GM20431 (cell line): ENCODE results near the gene FBN2.
"Not testable (repeated sequence)": the region's sequence is repeated elsewhere in the genome, so short reads cannot be mapped to it uniquely, and the experiment has no call there.

ENCODE experiments used
- in situ Hi-C: fragments of 300-500 bp; cut with MseI, MboI; formaldehyde crosslinking; loops from one replicate; pipeline ENCODE4 v1.15.0; 2020; ENCODE audit warnings: low sequenced_read_pairs; ENCODE audit not compliant: unreplicated experiment

Gene FBN2

DNA sequence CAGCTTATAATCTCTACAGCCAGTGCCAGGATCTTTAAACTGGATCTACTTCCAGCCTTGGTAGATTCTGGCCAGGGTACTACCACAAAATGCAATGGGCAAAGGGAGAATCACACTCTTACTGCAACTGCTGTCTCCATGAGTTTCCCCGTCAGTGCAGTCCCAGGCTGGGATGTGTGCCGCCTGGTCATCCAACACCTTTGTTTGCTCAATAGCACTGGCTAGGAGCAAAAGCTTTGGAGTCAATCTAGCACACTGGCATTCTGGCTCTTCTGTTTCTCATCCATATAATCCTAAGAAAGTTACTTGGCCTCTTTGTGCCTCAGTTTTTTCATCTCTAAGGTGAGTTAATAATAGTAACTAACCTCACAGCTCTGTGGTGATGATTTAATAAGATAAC lies 96.9 kb downstream of the FBN2 start:
- in situ Hi-C loops, result no loop called here

DNA sequence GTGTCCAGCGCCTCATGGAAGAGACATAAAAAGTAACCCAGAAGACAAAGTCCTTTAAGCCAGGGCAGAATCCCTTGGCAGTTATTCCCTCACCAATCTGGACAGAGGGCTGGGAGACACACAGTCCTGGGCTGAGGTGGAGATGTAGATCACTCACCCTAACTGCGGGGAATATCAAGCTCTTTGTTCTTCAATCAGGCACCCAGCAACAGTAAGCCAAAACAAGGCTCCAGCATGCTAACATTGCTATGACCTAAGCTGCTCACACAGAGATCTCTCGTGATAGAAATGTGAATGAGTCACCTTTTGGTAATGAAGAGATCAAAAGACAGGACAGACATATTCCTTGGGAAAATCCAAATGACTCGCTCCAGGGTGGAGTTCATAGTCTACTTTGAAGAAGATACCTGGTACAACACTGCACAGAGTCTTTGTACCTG lies 101.3 kb downstream of the FBN2 start:
- in situ Hi-C loops, result no loop called here

DNA sequence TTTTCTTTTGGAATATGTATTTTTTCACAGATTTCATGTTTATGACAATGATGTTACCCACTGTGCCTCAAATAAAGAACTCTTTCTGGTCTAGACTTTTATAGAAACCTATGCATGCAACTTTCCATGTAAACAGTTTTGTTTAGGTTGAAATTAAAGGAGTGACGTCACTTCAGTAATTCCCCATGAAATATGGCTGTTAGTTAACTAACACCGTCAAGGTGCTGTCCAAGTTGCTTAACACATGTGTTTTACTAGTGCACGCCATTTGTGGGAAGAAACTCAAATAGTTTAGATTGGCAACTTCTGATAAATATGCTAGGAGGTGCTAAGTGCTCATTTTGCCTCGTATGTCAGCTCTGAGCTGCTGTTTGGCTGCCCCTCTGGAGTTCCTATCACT lies 102.2 kb downstream of the FBN2 start:
- in situ Hi-C loops, result no loop called here

DNA sequence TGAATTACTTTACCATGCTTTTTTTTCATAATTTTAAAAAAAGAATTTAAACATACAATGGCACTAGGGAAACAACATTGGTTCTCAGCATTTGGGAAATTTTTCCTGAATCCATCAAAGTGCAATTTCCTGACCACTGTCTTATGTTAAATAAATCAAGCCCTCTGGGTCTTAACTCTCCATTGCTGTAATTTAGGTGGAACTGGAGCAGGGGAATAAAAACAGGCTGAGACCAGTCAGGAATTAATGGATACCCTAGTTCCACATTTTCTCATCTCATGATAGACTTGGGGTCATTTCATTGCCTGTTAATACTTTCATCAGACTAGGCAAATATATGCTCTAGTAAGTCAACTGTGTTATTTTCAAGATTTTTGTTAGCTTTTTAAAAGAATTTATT lies 103.1 kb downstream of the FBN2 start:
- in situ Hi-C loops, result no loop called here

DNA sequence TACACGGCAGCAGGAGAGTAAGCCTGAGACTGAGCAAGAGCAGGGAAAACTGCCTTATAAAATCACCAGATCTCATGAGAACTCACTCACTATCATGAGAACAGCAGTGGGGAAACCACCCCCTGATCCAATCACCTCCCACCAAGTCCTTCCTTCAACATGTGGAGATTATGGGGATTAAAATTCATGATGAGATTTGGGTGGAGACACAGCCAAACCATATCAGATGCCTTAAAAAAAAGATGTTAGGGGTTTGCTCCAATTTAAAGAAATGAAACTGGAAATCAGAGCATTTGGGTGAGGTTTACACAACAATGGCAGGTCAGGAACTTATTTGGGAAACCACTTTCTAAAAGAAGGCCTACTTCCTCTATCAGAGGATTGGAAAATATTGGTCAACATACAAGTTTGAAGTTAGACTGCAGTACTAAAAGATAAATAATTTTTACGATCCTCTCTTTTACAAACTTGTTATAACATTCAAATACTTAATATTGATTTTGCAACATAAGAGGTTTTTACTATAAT lies 105.1 kb downstream of the FBN2 start:
- in situ Hi-C loops, result no loop called here

DNA sequence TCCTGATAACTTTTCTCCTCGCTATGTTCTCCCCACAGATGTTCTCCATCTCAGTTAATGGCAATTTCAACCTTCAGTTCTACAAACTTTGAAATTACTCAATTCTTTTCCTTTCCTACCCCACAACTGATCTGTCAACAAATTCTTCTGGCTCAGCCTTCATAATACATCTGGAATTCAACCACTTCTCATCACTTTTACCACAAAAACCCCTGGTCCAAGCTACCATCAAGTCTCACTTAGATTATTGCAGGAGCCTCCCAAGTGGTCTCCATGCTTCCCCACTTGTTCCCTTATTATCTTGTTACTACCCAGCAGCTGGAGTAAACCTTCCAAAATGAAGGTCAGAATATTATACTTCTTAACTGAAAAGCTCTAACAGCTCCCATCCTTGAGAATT lies 110.1 kb downstream of the FBN2 start:
- in situ Hi-C loops, result no loop called here

DNA sequence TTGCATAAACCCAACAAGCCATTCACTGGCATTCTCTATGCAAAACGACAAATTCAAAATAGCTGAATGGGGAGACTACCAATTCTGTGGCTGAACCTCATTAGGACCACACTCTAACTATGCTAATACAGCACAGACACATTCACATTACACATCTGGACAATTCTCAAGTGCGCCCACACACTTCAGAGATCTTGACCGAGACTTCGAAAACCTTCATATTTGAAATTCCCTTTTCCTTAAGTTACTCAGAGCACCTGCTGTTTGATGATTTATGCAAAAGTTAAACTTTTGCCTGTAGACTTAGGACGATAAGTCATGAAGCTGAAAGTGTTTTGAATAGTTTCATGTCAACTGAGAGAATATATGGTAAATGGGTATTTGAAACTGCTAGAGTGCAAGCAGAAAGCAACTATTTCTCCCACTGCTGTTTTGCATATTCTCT lies 111.9 kb downstream of the FBN2 start:
- in situ Hi-C loops, result no loop called here

DNA sequence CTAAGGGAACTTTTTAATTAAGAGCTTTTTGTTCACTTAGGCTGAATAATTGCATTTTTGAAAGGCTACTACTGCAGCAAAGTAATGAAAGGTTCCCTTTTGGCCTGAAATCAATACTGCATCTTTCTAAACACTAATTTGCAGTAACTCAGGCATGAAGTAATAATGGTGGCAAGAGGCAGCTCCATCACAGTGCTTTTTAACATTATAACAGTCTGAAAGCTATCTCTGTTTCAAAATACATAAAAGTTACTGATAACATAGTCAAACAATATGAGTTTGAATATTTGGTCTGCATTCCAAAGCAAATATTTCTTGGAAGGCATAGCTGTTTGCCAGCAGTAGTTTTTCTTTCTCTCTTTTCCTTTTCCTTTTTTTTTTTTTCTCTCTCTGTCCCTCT lies 113.4 kb downstream of the FBN2 start:
- in situ Hi-C loops, result no loop called here

DNA sequence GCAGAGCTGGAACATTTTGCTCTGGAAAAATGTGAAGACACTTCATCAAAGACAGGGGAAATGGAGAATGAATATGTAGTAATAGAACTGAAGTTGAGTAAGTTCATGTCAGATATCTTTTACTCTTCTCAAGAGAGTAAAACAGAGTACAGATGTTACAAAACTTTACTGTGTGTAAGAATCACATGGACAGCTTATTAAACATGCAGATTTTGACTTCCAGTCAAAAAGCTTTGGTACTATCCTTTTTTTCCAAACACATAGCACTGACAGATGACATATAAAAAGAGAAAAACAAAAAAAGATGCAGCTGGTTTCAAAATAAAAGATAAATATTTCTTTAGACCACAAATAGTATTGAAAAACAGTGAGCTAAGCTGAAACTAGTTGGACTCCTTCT lies 115.4 kb downstream of the FBN2 start:
- in situ Hi-C loops, result no loop called here

DNA sequence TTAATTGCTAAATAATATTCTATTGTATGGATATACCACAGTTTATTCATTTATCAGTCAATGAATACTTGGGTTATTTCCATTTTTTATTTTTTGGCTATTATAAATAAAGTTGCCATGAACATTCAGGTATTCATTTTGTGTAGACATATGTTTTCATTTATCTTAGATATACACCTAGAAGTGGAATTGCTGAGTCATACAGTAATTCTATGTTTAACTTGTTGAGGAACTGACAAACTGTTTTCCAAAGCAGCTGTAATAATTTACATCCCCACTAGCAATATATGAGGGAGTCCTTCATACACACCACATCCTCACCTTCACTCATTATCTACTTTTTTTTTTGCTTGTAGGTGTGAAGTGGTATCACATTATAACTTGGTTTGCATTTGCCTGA lies 123.6 kb downstream of the FBN2 start:
- in situ Hi-C loops, result no loop called here

DNA sequence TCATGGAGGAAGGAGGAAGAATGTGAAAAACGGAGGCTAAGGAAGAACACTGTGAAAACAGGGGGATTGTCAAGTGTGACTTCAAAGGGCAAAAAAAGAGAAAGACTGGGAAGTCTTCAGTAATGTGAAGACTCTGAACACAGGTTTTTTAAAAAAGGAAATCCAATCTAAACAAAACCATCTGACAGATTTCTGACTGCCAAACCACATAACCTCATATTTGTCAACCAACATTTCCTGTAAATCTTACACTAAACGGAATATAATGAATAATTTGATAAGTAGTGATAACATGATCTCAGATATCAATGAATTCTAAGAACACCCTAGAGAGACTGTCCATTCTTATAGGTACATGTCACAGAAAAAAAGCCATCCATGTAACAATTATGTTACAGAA lies 124.7 kb downstream of the FBN2 start:
- in situ Hi-C loops, result no loop called here

DNA sequence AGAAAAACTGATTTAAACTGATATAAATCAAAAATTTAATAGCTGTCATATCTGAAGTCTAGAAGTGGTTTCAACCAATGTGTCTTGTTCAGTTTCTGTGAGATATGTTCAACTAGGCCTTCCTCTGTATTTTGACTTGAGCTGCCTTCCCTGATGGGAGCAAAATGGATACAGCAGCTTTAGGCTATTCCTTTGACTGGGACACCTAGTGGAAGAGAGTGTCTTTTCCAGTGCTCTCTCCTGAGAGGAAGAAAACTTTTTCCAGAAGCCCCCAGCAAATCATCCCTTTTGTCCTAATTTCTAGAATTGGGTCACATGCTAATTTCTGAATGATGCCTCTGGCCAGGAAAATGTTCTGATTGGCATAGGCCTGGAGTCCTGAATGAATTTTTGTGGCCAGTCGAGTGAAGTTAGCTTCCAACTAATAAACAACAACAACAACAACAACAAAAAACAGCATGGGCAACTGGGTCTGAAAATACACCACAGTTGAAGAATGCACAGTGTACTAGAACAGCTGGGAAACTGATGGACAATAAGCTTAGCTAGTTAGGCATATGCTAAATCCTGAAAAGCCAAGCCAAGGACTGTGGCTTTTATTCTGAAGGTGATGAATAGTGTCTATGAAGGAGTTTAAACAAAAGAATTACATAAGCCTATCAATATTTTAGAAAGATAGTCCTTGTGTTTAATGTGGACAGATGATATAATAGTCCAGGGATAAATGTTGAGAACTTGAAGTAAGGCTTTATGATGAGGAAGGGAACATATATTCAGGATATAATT lies 125.7 kb downstream of the FBN2 start:
- in situ Hi-C loops, result no loop called here

DNA sequence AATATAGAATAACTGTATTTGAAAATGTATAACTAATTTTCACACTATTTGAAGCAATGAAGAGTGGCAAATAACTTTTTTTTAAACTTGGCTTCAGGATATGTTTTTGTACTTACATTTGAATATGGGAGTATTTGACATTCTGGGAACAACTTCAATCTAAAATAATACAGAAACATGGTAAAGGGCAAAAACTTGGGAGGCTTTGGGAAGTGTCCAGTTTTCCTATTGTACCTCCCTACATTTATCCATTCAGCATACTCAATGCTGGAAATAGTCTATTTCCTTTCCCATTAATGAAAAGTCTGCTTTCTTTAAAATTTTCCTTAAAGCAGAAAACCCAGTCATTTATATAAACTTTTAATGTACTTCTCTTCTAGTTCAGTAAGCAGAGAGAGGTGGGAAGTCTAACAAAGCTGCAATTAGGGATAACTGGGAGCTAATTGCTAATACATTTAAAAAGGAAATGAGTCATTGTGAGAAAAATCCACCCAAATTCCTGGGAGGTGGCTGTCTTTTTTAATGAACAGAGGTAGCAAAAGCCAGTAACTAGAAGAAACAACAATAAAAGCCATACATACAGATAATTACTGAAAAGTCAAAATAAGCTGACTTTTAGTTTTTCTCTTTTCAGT lies 128.8 kb downstream of the FBN2 start:
- in situ Hi-C loops, result no loop called here

DNA sequence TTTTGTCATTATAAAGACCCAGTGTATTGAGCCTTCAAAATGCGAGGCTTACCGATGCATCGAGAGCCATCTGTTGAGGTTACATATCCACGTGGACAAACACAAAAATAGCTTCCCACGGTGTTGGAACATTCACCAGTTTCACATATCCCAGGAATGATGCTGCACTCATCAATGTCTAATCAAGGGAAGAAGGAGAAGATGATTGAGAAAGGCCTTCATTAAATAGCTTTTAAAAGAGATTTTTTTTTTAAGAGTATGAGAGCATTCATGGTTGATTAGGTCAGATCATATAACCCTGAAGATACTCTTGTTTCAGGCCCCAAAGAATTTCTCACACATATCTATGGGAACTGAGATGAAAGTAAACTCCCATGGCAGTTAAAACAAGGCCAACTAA lies 129.4 kb downstream of the FBN2 start:
- in situ Hi-C loops, result no loop called here

DNA sequence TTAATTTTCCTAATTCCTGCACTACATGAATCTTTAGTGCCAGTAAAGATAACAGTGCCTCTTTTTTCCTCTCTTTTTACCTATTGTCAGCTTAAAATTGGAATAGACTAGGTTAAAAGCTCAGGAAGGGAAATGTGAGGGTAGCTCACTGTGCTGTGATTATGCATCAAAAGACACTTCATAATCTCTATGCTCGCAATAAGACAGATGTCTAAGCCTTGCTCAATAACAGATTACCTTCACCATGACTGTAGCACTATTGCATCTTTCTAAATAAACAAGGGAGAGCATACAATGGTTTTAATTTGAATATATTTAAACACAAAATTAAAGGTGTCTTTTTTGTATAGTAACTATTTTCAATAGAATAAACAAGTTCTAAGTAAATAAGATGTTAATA lies 130.1 kb downstream of the FBN2 start:
- in situ Hi-C loops, result no loop called here

DNA sequence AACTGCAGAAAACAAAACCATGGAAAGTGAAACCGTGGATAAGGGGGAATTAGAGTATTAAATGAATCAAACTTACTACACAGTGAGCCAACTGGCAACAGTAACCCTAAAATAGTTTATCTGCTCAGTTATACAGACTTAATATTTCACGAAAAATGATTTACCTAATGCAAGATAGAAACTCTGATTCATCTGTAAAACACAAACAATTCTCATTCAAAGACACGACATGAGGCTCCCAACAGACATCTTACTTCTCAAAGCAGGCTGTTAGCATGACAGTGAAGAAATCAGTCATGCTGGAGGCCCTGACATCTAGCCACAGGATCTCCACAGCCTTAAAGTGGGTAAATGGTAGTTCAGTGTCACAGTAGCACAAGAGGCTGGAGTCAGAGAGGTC lies 131.2 kb downstream of the FBN2 start:
- in situ Hi-C loops, result no loop called here

DNA sequence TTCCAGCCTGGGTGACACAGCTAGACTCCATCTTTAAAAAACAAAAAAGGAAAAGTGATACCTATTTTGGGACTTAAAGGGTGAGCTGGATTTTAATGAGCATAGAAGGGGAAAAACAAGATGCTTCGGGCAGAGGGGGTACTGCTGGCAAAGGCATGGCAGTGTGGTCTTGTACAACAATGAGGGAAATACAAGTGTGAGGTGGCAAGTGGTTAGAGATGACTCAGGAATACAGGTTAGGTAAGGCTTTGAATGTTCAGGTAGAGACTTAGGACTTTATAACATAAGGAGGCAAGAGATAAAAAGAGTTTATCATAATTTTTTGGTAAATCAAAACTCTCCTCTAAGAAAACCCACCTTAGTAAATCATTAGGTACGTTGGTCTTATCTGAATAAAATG lies 132.9 kb downstream of the FBN2 start:
- in situ Hi-C loops, result no loop called here

DNA sequence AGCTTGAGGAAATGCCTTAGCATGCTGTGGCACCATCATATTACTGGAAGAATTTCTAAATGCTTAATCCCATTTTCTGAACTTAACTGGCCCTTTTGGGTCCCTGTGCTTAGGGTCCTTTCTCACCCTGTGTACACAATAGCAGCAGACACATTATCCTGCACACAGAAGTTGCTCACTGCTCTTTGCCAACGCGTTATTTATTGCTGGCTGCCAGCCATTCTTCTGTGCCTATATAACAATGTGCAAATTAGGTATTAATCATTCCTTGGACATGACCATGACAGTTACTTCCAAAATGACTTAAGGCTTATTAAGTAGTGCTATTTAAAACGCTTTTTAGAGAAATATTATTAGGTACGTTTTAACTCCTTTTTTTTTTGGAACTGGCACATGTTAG lies 134.7 kb downstream of the FBN2 start:
- in situ Hi-C loops, result no loop called here

DNA sequence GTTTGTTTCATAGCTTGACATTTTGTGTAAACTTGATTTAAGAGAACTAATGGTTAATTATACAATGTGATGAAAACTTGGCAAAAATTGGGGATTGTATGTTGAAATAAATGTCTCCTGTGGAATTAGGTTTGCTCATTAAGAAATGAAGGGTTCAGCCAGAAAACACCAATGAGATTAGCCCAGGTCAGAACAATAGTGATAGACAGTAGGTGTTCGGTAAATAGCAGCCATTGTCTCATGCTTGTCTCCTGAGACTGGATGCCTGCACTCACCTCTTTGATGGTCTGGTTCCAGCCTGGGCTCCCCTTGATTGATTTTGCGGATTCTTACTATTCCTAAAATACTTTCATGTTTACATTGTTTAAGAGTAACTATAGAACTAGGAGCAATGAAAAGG lies 135.5 kb downstream of the FBN2 start:
- in situ Hi-C loops, result no loop called here

DNA sequence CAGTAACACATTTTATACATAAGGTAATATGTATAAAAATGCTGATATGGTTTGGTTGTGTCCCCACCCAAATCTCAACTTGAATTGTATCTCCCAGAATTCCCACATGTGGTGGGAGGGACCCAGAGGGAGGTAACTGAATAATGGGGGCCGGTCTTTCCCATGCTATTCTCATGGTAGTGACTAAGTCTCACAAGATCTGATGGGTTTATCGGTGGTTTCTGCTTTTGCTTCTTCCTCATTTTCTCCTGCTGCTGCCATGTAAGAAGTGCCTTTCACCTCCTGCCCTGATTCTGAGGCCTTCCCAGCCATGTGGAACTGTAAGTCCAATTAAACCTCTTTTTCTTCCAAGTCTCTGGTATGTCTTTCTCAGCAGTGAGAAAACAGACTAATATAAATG lies 137.3 kb downstream of the FBN2 start:
- in situ Hi-C loops, result not testable (repeated sequence)

DNA sequence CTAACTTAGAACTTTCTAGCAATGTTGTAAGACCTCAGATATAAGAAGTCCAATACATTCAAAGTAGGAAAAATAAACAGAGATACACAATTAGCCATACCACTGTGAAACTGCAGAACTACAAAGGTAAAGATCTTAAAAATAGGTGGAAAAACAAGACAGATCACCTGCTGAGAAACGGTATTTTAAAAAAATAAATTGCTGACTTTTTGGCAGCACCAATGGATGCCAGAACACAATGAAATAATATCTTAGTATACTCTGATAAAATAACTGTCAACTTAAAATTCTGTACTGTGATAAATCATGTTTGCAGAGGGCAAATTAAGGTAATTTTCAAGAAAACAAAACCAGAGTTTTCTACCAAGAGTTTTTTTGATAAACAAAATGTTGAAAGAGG lies 138.9 kb downstream of the FBN2 start:
- in situ Hi-C loops, result no loop called here

DNA sequence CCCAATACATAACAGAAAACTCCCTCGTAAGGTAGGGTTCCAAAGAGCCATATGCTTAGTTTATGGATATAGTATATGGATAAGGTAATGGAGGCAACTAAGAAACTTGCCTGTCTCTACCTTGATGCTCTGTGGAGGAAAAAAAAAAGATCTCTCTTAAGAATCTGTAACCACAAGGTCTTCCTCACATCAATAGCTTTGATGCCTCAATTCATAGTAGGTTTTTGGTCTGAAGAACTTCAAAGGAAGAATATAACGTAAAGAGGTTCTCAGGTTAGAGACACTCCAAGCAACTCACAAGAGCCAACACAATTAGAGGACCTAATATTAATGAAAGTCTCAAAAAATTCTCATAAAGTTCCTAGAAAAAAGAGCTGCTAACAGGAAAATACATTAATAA lies 140.2 kb downstream of the FBN2 start:
- in situ Hi-C loops, result no loop called here
